VCaP (cell line): ENCODE data around the gene RSF1.

ENCODE experiments used
- H3K27ac ChIP-seq: fragments of 450-650 bp; 2 replicates; pipeline ENCODE4 v1.5.1; 2017
- TF ChIP-seq, protein P1 (sequence below): fragments of 450-650 bp; conservative IDR thresholded peaks from 2 replicates; pipeline ENCODE4 v1.5.1; 2017; ENCODE audit warnings: mild to moderate bottlenecking, moderate library complexity

The RSF1 gene

DNA sequence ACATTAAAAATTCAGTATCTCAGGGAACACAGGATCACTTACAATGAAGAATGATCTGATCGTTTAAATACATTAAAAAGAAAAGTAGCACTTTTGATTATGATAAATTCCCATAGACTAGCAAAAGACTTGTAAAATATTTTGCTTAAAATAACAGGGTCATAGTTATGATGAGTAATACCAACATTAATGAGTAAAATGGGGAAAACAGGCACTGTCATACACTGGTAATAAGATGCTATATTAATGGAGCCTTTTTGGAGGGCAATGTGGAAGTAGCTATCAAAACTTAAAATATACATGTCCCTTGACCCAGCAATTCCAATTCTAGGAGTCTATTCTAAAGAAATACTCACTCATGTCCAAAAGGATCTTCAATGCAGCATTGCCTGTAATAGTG, 121.1 kb downstream of the RSF1 start:
- no peak overlapping the region for H3K27ac ChIP-seq

DNA sequence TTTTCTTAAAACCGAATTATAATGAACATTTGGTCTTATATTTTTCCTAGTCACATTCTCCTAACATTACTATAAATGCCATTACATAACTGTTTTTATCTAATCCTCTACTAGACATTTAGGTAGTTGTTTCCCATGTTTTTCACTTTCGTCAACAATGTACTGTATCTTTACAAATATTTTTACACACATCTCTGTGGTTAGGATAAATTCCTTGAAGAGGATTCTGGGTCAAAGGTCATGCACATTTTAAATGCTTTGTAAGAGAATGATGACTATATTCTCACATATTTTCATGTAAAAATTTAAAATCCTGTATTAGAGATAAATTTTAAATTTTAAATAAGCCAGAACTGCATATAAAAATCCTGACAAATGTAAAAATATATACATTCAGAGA, 121.6 kb downstream of the RSF1 start:
- TF ChIP-seq, protein P1, sequence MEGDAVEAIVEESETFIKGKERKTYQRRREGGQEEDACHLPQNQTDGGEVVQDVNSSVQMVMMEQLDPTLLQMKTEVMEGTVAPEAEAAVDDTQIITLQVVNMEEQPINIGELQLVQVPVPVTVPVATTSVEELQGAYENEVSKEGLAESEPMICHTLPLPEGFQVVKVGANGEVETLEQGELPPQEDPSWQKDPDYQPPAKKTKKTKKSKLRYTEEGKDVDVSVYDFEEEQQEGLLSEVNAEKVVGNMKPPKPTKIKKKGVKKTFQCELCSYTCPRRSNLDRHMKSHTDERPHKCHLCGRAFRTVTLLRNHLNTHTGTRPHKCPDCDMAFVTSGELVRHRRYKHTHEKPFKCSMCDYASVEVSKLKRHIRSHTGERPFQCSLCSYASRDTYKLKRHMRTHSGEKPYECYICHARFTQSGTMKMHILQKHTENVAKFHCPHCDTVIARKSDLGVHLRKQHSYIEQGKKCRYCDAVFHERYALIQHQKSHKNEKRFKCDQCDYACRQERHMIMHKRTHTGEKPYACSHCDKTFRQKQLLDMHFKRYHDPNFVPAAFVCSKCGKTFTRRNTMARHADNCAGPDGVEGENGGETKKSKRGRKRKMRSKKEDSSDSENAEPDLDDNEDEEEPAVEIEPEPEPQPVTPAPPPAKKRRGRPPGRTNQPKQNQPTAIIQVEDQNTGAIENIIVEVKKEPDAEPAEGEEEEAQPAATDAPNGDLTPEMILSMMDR: no peak
- no peak overlapping the region for H3K27ac ChIP-seq

More for the DNA sequence above, 121.1 kb downstream of the RSF1 start:
- TF ChIP-seq, protein P1: no peak

DNA sequence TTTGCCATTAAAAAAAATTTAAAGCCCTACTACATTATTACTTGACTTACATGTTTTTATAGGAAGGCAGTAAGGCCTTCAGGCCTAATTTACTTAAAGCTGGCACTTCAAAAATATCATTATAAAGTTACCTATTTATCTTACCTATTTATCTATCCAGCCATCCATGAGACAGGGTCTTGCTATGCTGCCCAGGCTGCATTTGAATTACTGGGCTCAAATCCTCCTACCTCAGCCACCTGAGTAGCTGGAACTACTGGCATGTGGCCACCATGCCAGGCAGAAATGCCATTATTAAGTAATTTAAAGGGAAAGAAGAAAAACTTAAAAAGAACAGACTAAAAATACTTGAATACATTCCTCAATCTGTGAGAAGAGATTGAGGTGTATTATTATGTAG, 122.7 kb downstream of the RSF1 start:
- TF ChIP-seq, protein P1: no peak
- no peak overlapping the region for H3K27ac ChIP-seq

DNA sequence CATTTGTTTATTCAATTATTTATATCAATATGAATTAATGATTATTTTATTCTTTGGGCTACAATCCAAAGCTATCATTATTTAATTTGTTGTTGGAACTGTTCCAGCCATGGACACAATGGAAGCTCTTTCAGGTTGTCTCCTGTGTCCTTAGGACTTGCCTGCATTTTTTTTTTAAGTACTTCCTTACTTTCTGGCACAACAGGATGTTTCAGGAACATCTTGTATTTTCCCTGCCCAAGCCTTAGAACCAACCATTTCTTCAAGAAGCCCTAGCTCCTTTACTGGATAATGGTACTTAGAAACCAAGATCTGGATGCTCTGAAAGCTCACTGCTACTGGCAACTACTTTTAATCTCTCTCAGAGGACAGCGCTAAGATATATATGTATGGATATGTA, 125.1 kb downstream of the RSF1 start:
- no peak overlapping the region; the same call in 1 of the 2 replicates for H3K27ac ChIP-seq
- TF ChIP-seq, protein P1: no peak

DNA sequence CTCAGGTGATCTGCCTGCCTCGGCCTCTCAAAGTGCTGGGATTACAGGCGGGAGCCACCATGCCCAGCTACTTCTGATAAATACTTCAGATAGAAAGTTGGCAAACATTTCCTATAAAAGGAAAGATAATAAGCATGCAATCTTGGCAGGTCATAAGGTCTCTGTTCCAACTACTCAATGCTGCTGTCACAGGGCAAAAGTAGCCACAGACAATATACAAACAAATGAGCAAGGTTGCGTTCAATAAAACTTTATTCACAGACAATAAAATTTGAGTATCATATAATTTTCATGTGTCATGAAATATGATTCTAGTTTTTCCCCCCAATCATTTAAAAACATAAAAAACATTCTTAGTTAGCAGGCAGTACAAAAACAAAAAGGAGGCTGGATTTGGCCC, 129.9 kb downstream of the RSF1 start:
- TF ChIP-seq, protein P1: no peak
- no peak overlapping the region for H3K27ac ChIP-seq

GRCh38 chr11:77687088-77687487, 133.4 kb downstream of the RSF1 start:
- no peak overlapping the region for H3K27ac ChIP-seq
- TF ChIP-seq, protein P1: no peak

DNA sequence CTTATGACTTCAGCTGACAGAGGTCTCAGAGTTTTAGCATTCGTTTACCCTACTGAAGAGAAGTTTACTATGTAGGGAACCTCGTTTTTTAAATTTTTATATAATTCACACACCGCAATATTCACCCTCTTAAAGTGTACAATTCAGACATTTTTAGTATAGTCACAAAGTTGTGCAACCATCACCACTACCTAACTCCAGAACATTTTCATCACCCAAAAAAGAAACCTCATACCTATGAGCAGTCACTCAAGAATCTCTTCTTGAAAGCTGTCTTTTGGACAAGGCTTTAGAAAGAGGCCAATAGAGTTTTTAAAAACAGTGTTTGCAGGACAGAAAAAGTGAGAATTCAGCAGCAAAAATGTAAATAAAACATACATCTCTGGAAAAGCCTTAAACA, 143.4 kb downstream of the RSF1 start:
- H3K27ac ChIP-seq: no peak overlapping the region
- TF ChIP-seq, protein P1: no peak

DNA sequence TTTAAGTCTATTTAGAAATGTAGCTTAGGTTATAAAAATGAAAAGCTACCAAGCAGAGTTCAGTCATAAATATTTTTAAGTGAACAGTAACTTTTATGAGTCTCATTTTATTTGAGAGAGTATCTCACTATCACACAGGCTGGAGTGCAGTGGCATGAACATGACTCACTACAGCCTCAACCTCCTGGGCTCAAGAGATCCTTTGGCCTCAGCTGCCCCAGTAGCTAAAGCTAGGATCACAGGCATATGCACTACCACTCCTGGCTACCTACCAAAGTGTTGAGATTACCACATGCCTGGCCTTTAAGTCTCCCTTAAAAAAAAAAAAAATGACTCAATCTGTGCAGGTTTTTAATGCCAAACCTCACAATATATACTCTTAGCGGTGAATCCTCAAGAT, 148.3 kb downstream of the RSF1 start:
- H3K27ac ChIP-seq: peak overlapping the region; percentile 12
- TF ChIP-seq, protein P1: no peak
